IMR-90 (cell line): Measurements from ENCODE around the gene MMP14. TPM values are rescaled to one million over a fixed set of nuclear protein-coding genes. Genes with fewer than 3 reads are reported as not detected.

Experiments
- ATAC-seq: fragments of 200-7000 bp; cut with Tn5 transposase; 2 replicates; pipeline ENCODE4 v1.9.1; 2020; ENCODE audit warnings: low read depth, mild to moderate bottlenecking, moderate library complexity
- BruUV-seq: library from RNA; stranded (reverse); fragments of 400-500 nt; replicated peaks from 2 replicates; lab custom pipeline; 2021; lab: Mats Ljungman, UMichigan
- CTCF ChIA-PET: fragments of 300-600 bp; formaldehyde crosslinking; extraction: SDS; loops from one replicate; lab custom pipeline; 2021; ENCODE audit warnings: antibody characterized with exemption; lab: Yijun Ruan, JAX
- POLR2A ChIA-PET: fragments of 300-600 bp; sonication (Branson Sonifier 250); formaldehyde crosslinking; loops from one replicate; lab custom pipeline; 2022; ENCODE audit warnings: antibody characterized with exemption; ENCODE audit not compliant: unreplicated experiment; lab: Charles Lee
- DNase-seq: peaks from one replicate; pipeline ENCODE4 v3.0.0; 2013
- H2AFZ ChIP-seq: replicated peaks from 2 replicates; pipeline ENCODE3; 2013; ENCODE audit warnings: low read length, mild to moderate bottlenecking; ENCODE audit not compliant: poor library complexity
- H2AK5ac ChIP-seq: 2 replicates; pipeline ENCODE4 v1.6.1; 2013; ENCODE audit warnings: low read depth, low read length, inconsistent platforms
- H2AK9ac ChIP-seq: replicated peaks from 2 replicates; pipeline ENCODE3; 2013; ENCODE audit warnings: mild to moderate bottlenecking, low read depth, low read length, moderate library complexity; ENCODE audit not compliant: poor library complexity
- H2BK120ac ChIP-seq: 2 replicates; pipeline ENCODE4 v1.6.1; 2013; ENCODE audit warnings: low read depth, low read length, inconsistent platforms
- H2BK15ac ChIP-seq: 3 replicates; pipeline ENCODE4 v1.6.1; 2013; ENCODE audit warnings: low read depth, low read length, inconsistent platforms
- H2BK20ac ChIP-seq: 2 replicates; pipeline ENCODE4 v1.6.1; 2013; ENCODE audit warnings: low read depth, mild to moderate bottlenecking, inconsistent platforms, low read length, moderate library complexity
- H2BK5ac ChIP-seq: 2 replicates; pipeline ENCODE4 v1.6.1; 2013; ENCODE audit warnings: mild to moderate bottlenecking, low read depth, low read length, inconsistent platforms; ENCODE audit not compliant: poor library complexity, severe bottlenecking
- H3K14ac ChIP-seq: replicated peaks from 2 replicates; pipeline ENCODE4 v1.6.1; 2013; ENCODE audit warnings: low read depth, low read length, inconsistent platforms
- H3K18ac ChIP-seq: 2 replicates; pipeline ENCODE4 v1.6.1; 2013; ENCODE audit warnings: low read depth, low read length, control low read depth
- H3K23ac ChIP-seq: 2 replicates; pipeline ENCODE4 v1.6.1; 2013; ENCODE audit warnings: low read depth, low read length, inconsistent platforms
- H3K27ac ChIP-seq: 2 replicates; pipeline ENCODE4 v1.5.1; 2013; ENCODE audit warnings: mild to moderate bottlenecking, control low read depth, low read length; ENCODE audit not compliant: insufficient read depth
- H3K27me3 ChIP-seq: 2 replicates; pipeline ENCODE4 v1.6.1; 2013; ENCODE audit warnings: low read length; ENCODE audit not compliant: control insufficient read depth, insufficient read depth
- H3K36me3 ChIP-seq: 2 replicates; pipeline ENCODE4 v1.6.1; 2013; ENCODE audit warnings: low read length, mixed read lengths; ENCODE audit not compliant: control insufficient read depth, insufficient read depth
- H3K4ac ChIP-seq: 2 replicates; pipeline ENCODE4 v1.6.1; 2013; ENCODE audit warnings: low read depth, low read length, inconsistent platforms
- H3K4me1 ChIP-seq: 2 replicates; pipeline ENCODE4 v1.6.1; 2013; ENCODE audit warnings: low read length, mixed read lengths; ENCODE audit not compliant: control insufficient read depth, insufficient read depth
- H3K4me2 ChIP-seq: 2 replicates; pipeline ENCODE4 v1.6.1; 2013; ENCODE audit warnings: low read depth, mild to moderate bottlenecking, control low read depth, low read length, moderate library complexity
- H3K4me3 ChIP-seq: 2 replicates; pipeline ENCODE4 v1.5.1; 2013; ENCODE audit warnings: low read depth, mild to moderate bottlenecking, control low read depth, low read length, moderate library complexity; ENCODE audit not compliant: insufficient read depth
- H3K56ac ChIP-seq: 2 replicates; pipeline ENCODE4 v1.6.1; 2013; ENCODE audit warnings: low read length, inconsistent platforms; ENCODE audit not compliant: insufficient read depth; ENCODE audit errors: extremely low read depth
- H3K79me1 ChIP-seq, 2 experiments: 2 replicates each; pipeline ENCODE4 v1.6.1; 2013; ENCODE audit warnings: low read length in 2 of 2, inconsistent platforms in 1 of 2, low read depth in 1 of 2
- H3K9ac ChIP-seq: 2 replicates; pipeline ENCODE4 v1.6.1; 2013; ENCODE audit warnings: low read depth, low read length, control low read depth
- H3K9me1 ChIP-seq: 2 replicates; pipeline ENCODE4 v1.6.1; 2013; ENCODE audit warnings: low read length, inconsistent platforms; ENCODE audit not compliant: insufficient read depth
- H3K9me3 ChIP-seq: 2 replicates; pipeline ENCODE4 v1.6.1; 2013; ENCODE audit warnings: low read length; ENCODE audit not compliant: control insufficient read depth, insufficient read depth
- H4K20me1 ChIP-seq: 2 replicates; pipeline ENCODE4 v1.6.1; 2013; ENCODE audit warnings: low read length, inconsistent platforms; ENCODE audit not compliant: insufficient read depth
- H4K5ac ChIP-seq: 2 replicates; pipeline ENCODE4 v1.6.1; 2013; ENCODE audit warnings: mild to moderate bottlenecking, low read depth, low read length, control low read depth
- H4K8ac ChIP-seq, 2 experiments: 2 replicates each; pipeline ENCODE4 v1.6.1; 2013; ENCODE audit warnings: low read depth in 2 of 2, low read length in 2 of 2, control low read depth in 1 of 2, inconsistent platforms in 1 of 2
- H4K91ac ChIP-seq: 2 replicates; pipeline ENCODE4 v1.6.1; 2013; ENCODE audit warnings: low read depth, low read length, inconsistent platforms; ENCODE audit not compliant: insufficient read depth
- CEBPB ChIP-seq: IDR thresholded peaks from 2 replicates; pipeline ENCODE4 v1.6.1; 2012; ENCODE audit warnings: low read depth, low read length, improper control_type of control experiment
- CHD1 ChIP-seq: IDR thresholded peaks from 2 replicates; pipeline ENCODE4 v1.6.1; 2012; ENCODE audit warnings: low read depth, low read length, improper control_type of control experiment
- FOS ChIP-seq: fragments of 150-350 bp; IDR thresholded peaks from 2 replicates; pipeline ENCODE4 v1.6.1; 2016; ENCODE audit warnings: low read depth, low read length
- MAZ ChIP-seq: IDR thresholded peaks from 2 replicates; pipeline ENCODE4 v1.6.1; 2012; ENCODE audit warnings: low read depth, mild to moderate bottlenecking, low read length, improper control_type of control experiment, moderate library complexity, borderline replicate concordance
- MXI1 ChIP-seq: IDR thresholded peaks from 2 replicates; pipeline ENCODE4 v1.6.1; 2012; ENCODE audit warnings: low read depth, mild to moderate bottlenecking, low read length, moderate library complexity, borderline replicate concordance
- RFX5 ChIP-seq: IDR thresholded peaks from 2 replicates; pipeline ENCODE4 v1.8.0; 2012; ENCODE audit warnings: low read depth, mild to moderate bottlenecking, low read length, moderate library complexity
- SMC3 ChIP-seq: fragments of 150-350 bp; IDR thresholded peaks from 2 replicates; pipeline ENCODE4 v1.6.1; 2016; ENCODE audit warnings: low read depth, mild to moderate bottlenecking, antibody characterized with exemption, low read length, moderate library complexity
- WGBS, 2 experiments: methylation state at CpG; one replicate each; pipeline versions ENCODE4 v1.1.5 to v1.1.7; 2013; ENCODE audit warnings: missing lambda C conversion rate in 2 of 2; ENCODE audit not compliant: insufficient read length in 1 of 2; ENCODE audit errors: extremely low coverage in 2 of 2; 5-methylcytosine and 5-hydroxymethylcytosine counted together
- dilution Hi-C: fragments of 300-500 bp; cut with HindIII; formaldehyde crosslinking; loops from one replicate; pipeline ENCODE4 v1.14.3; 2018; ENCODE audit warnings: low sequenced_read_pairs; ENCODE audit not compliant: unreplicated experiment
- in situ Hi-C: fragments of 300-500 bp; cut with MboI; formaldehyde crosslinking; loops from 3 replicates; pipeline ENCODE4 v1.14.3; 2019; ENCODE audit warnings: low sequenced_read_pairs, inconsistent platforms, mixed read lengths
- intact Hi-C: fragments of 100-400 bp; cut with micrococcal nuclease; formaldehyde crosslinking; loops from 2 replicates; pipeline ENCODE4 v1.10.0; 2022
- polyA plus RNA-seq, 3 experiments: library from polyadenylated mRNA; depleted of rRNA; stranded (reverse); fragments of >200 nt; gene quantifications; 2 replicates each; pipeline ENCODE4 v1.2.3, GENCODE V29; 2012; ENCODE audit warnings: low replicate concordance in 1 of 3
- total RNA-seq: library from RNA; depleted of rRNA; stranded (reverse); fragments of >200 nt; gene quantifications from 2 replicates; pipeline ENCODE4 v1.2.3, GENCODE V29; 2012
- TF ChIP-seq, protein P1 (sequence below): fragments of 150-350 bp; IDR thresholded peaks from 2 replicates; pipeline ENCODE4 v1.6.1; 2017; ENCODE audit warnings: mild to moderate bottlenecking, antibody characterized with exemption, low read length, low read depth

MMP14 gene
- total and polyA plus RNA-seq, 2 of the 4 experiments (the other 2 are of a cell fraction) = 156 to 315 TPM

DNA sequence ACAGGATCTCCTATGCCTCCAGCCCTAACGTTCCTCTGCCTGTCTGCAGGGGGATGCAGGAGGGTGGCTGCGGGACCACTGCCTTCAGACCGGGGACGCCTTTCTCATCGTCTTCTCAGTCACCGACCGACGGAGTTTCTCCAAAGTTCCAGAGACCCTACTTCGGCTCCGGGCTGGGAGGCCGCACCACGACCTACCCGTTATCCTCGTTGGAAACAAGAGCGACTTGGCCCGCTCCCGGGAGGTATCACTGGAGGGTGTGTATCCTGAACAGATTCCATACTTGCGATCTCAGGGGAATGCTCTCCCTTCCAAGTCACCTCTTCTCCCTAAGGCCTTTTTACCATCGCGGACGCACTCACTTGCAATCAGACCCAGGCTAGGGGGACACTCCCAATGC, 49.6 kb downstream of the MMP14 start:
- H3K4ac ChIP-seq = no peak overlapping the region
- no peaks in the 10 kb centered on the region for H3K27me3 ChIP-seq
- intact Hi-C loops (loop anchor here (2.0 kb wide), 1 partner anchor 13 kb away; no protein-coding TSS in a partner anchor), in situ Hi-C loops (no loop called here), dilution Hi-C loops (no loop called here)
- H2BK120ac ChIP-seq = no peak overlapping the region
- WGBS, 2 experiments = 91% methylated on average over 20 of the region's 21 CpGs; no CpG with 5 or more reads in 1 of the 2 experiments
- H4K5ac ChIP-seq = no peak overlapping the region
- no peak overlapping the region for H3K56ac ChIP-seq
- no peak overlapping the region for H2BK20ac ChIP-seq
- ChIA-PET CTCF (interaction anchor here (1.6 to 1.8 kb wide), 2 partner anchors 13 to 14 kb away, joined by 5 to 7 read pairs; no protein-coding TSS in a partner anchor), POLR2A (no interaction called here)
- H3K9me3 ChIP-seq = no peaks in the 10 kb centered on the region
- DNase-seq = no peak
- peaks cover 5% of the 10 kb centered on the region; the same call in 1 of the 2 replicates for H3K4me1 ChIP-seq
- H4K20me1 ChIP-seq = no peaks in the 10 kb centered on the region
- BruUV-seq = no TSS peak
- no peak overlapping the region for H3K14ac ChIP-seq
- H3K36me3 ChIP-seq = no peaks in the 10 kb centered on the region
- H4K8ac ChIP-seq = peak overlapping the region; percentile 27 to 97; a peak in 2 of 4 replicates
- H3K27ac ChIP-seq = no peak overlapping the region
- H2AK9ac ChIP-seq = peak overlapping the region; percentile 17
- H3K4me3 ChIP-seq = no peak overlapping the region
- no peak overlapping the region for H2BK15ac ChIP-seq
- H2AK5ac ChIP-seq = peak overlapping the region; percentile 58; the same call in 1 of the 2 replicates
- ATAC-seq = no peak
- H3K9ac ChIP-seq = no peak overlapping the region
- H3K18ac ChIP-seq = no peak overlapping the region
- peaks cover 7 to 17% of the 10 kb centered on the region in 2 experiments; a peak in 3 of 4 replicates for H3K79me1 ChIP-seq
- H2BK5ac ChIP-seq = no peak overlapping the region
- H3K9me1 ChIP-seq = peaks cover 11% of the 10 kb centered on the region; the same call in 1 of the 2 replicates
- no peak overlapping the region for H4K91ac ChIP-seq
- peak overlapping the region; percentile 98 for H2AFZ ChIP-seq
- H3K23ac ChIP-seq = no peak overlapping the region
- TF ChIP-seq, protein P1, sequence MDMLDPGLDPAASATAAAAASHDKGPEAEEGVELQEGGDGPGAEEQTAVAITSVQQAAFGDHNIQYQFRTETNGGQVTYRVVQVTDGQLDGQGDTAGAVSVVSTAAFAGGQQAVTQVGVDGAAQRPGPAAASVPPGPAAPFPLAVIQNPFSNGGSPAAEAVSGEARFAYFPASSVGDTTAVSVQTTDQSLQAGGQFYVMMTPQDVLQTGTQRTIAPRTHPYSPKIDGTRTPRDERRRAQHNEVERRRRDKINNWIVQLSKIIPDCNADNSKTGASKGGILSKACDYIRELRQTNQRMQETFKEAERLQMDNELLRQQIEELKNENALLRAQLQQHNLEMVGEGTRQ = no peak
- TF ChIP-seq MXI1 (no peak), CHD1 (no peak), SMC3 (no peak), FOS (no peak), RFX5 (no peak), MAZ (no peak), CEBPB (no peak)
- H3K4me2 ChIP-seq = no peak overlapping the region
